IPS-NIHi7 (cell line): ENCODE data around the gene CCS.
A peak's percentile ranks its signal among the peaks of the same experiment; 100 is the strongest.
"Not testable (repeated sequence)": the region's sequence is repeated elsewhere in the genome, so short reads cannot be mapped to it uniquely, and the experiment has no call there.

Experiments used
- DNase-seq: peaks from one replicate; pipeline ENCODE4 v3.0.0; 2012; ENCODE audit warnings: mixed read lengths; ENCODE audit errors: extremely low spot score

The CCS gene

GRCh38 chr11:66626382-66626781 lies 33.4 kb downstream of the CCS start:
- DNase-seq, result no peak

GRCh38 chr11:66626926-66627325 lies 33.9 kb downstream of the CCS start:
- DNase-seq, result no peak

- DNase-seq, result no peak
Measured at GRCh38 chr11:66628061-66628603, 35.1 kb downstream of the CCS start.

GRCh38 chr11:66629356-66629755 lies 36.4 kb downstream of the CCS start:
- no peak for DNase-seq

- no peak for DNase-seq
Measured at GRCh38 chr11:66631883-66632282, 38.9 kb downstream of the CCS start.

GRCh38 chr11:66632952-66633351 lies 40.0 kb downstream of the CCS start:
- DNase-seq, result no peak

- no peak for DNase-seq
Measured at GRCh38 chr11:66636411-66636810, 43.4 kb downstream of the CCS start.

- DNase-seq, result peak; percentile 22
Measured at GRCh38 chr11:66637557-66638176, 44.7 kb downstream of the CCS start.

- peak; percentile 99 for DNase-seq
Measured at GRCh38 chr11:66638177-66639065, 45.4 kb downstream of the CCS start, which contains the start of gene RBM4. Gene RBM4, plus strand, starts transcription at chr11:66638703. Its CDS starts 1,009 bp downstream, at chr11:66639712.

- DNase-seq, result no peak
Measured at GRCh38 chr11:66639066-66639813, 46.3 kb downstream of the CCS start.

GRCh38 chr11:66639814-66640340 lies 46.9 kb downstream of the CCS start:
- DNase-seq, result not testable (repeated sequence)

GRCh38 chr11:66641834-66642233 lies 48.8 kb downstream of the CCS start:
- DNase-seq, result no peak

GRCh38 chr11:66643745-66644437 lies 50.9 kb downstream of the CCS start:
- DNase-seq, result no peak

- DNase-seq, result no peak
Measured at GRCh38 chr11:66646828-66647227, 53.8 kb downstream of the CCS start.

- no peak for DNase-seq
Measured at GRCh38 chr11:66649903-66650302, 56.9 kb downstream of the CCS start.

GRCh38 chr11:66651016-66651415 lies 58.0 kb downstream of the CCS start:
- DNase-seq, result no peak

- DNase-seq, result no peak
Measured at GRCh38 chr11:66652651-66653050, 59.7 kb downstream of the CCS start.

GRCh38 chr11:66653123-66653522 lies 60.1 kb downstream of the CCS start:
- no peak for DNase-seq
